GM18907 (cell line): ENCODE data around the gene KIF1B.
A peak's percentile ranks its signal among the peaks of the same experiment; 100 is the strongest.
"Not testable (repeated sequence)": the region's sequence is repeated elsewhere in the genome, so short reads cannot be mapped to it uniquely, and the experiment has no call there.

Experiments used
- ATAC-seq: cut with Tn5 transposase; IDR thresholded peaks from one replicate; pipeline ENCODE4 v1.9.1; 2021; ENCODE audit warnings: mild to moderate bottlenecking, moderate library complexity; ENCODE audit not compliant: unreplicated experiment

KIF1B gene

DNA sequence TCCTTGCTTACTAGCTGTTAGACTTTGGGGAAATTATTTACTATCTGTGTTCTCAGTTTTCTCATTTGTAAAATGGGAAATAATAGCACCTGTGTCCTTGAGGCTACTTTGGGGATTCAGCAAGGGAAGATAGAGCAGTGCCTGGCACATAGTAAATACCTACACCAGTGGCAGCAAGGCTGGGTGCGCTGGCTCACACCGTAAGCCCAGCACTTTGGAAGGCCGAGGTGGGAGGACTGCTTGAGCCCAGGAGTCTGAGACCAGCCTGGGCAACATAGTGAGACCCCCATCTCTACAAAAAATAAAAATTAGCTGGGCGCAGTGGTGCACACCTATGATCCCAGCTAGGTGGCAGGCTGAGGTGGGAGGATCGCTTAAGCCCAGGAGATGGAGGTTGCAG, 211.3 kb downstream of the KIF1B start:
- no peak for ATAC-seq

DNA sequence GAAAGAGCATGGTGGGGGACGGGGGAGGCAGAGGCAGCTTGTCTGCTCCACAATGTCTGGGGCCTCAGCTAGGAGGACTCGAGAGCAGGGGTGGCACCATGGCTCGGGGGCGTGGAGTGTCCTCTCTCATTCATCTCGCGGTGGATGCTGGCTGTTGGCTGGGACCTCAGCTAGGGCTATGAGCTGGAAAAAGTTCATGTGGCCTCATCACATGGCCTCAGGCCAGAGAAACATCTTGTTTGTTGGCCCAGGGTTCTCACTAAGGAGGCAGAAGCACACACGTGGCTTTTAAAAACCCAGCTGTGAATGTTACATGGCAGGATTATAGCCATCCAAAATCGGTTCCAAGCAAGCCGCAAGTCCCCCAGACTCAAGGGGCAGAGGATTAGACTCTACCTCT, 213.7 kb downstream of the KIF1B start:
- ATAC-seq: no peak

DNA sequence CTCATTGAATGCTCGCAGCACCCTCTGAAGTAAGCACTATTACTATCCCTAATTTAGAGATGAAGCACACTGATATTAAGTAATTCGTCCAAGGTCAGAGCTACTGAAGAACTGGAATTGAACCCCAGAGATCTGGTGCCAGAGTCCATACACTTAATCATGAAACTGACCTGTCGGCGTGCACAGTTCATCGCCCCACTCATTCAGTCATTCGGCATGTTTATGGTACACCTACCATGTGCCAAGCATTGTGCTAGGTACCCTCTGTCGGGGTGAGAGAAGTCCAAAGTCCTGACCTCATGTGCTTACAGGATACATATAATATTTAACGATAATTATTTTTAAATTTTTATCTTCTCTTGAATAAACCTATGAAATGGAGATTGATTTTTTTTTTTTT, 214.3 kb downstream of the KIF1B start:
- ATAC-seq: no peak

- ATAC-seq: not testable (repeated sequence)
These were observed 215.6 kb downstream of the KIF1B start for GRCh38 chr1:10425826-10426534.

GRCh38 chr1:10426535-10426848, 216.1 kb downstream of the KIF1B start:
- ATAC-seq: not testable (repeated sequence)

DNA sequence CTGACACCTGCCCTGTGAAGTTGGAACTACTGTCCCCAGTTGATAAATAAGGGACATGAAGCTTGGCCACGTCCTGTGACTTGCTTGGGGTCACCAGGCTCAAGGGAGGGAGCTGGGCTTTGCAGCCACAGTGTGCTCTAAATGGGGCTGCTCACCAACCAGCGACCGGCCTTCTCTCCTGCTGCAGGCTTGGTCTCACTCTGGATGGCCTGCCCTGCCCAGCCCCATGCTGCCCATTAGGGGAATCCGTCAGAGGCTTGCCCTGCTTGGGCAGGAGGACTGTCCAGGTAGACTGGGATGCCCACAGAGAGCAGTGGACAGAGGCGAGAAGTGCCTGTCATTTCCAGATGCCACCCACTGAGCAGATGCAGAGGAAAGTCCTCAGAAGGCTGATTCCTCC, 218.6 kb downstream of the KIF1B start:
- no peak for ATAC-seq

DNA sequence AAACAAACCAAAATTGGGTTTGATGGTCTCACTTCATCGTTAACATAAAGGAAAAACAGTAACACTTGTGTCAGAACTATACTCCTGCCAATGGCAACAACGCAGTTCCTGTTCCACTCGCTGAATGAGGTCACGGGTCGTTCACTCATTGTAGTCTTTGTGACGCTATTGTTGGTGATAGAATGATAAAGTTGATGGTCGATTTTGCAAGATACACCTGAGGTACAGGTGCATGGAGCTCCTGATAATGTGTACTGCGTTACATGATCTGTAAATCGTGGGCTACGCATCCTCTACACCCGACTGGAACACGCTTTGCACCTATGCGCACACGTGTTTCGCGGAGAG, 219.5 kb downstream of the KIF1B start:
- peak; percentile 4 for ATAC-seq

- ATAC-seq: peak; percentile 79
These were observed 220.1 kb downstream of the KIF1B start, which contains the start of gene CENPS for GRCh38 chr1:10430216-10431069. CENPS (plus strand) TSS chr1:10430433; CDS start chr1:10430518, 85 bp downstream.
